Suprapubic skin (tissue), 4 donors: ENCODE results near the gene TFDP3.

ENCODE experiments used
- POLR2A ChIP-seq, 2 donors: fragments of 450-650 bp; IDR thresholded peaks; one replicate each; pipeline ENCODE4 v1.6.1; 2017; ENCODE audit warnings: antibody characterized with exemption in 2 of 2, mild to moderate bottlenecking in 2 of 2, moderate library complexity in 2 of 2
- POLR2AphosphoS5 ChIP-seq, 3 donors: sonication (generic); formaldehyde crosslinking; IDR thresholded peaks; one replicate each; pipeline ENCODE4 v1.6.1; 2017; ENCODE audit warnings: antibody characterized with exemption in 3 of 3
- TF ChIP-seq, protein P1 (sequence below), 2 donors: fragments of 200-600 bp in 1 of 2; fragments of 450-650 bp in 1 of 2; sonication (generic) in 1 of 2; IDR thresholded peaks; one replicate each; pipeline ENCODE4 v1.5.1; 2016 to 2019; ENCODE audit warnings: antibody characterized with exemption in 2 of 2, mild to moderate bottlenecking in 1 of 2, moderate library complexity in 1 of 2

DNA sequence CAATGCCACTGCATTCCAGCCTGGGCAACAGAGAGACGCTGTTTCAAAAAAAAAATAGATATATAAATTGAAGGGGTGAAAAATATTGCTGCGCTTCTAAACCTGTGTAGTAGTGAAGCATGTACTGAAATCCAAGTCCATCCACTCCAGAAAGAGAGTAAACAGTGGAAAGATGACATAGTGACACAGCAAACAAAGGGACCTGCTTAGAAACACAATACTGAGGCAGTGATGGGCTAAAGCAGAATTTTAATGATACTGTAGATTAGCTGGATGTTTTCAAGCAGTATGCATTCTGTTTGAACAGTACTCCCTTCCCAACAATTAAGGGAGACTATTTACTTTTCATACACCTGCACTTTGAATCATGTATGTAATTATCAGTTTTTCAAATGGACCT lies 42.5 kb downstream of the TFDP3 start:
- TF ChIP-seq POLR2A (IDR thresholded peaks at IDR 0.05) (no peak), POLR2AphosphoS5 (IDR thresholded peaks at IDR 0.05) (no peak)
- TF ChIP-seq, protein P1, sequence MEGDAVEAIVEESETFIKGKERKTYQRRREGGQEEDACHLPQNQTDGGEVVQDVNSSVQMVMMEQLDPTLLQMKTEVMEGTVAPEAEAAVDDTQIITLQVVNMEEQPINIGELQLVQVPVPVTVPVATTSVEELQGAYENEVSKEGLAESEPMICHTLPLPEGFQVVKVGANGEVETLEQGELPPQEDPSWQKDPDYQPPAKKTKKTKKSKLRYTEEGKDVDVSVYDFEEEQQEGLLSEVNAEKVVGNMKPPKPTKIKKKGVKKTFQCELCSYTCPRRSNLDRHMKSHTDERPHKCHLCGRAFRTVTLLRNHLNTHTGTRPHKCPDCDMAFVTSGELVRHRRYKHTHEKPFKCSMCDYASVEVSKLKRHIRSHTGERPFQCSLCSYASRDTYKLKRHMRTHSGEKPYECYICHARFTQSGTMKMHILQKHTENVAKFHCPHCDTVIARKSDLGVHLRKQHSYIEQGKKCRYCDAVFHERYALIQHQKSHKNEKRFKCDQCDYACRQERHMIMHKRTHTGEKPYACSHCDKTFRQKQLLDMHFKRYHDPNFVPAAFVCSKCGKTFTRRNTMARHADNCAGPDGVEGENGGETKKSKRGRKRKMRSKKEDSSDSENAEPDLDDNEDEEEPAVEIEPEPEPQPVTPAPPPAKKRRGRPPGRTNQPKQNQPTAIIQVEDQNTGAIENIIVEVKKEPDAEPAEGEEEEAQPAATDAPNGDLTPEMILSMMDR (IDR thresholded peaks at IDR 0.05) = no peak
